Suprapubic skin (tissue), 4 donors: ENCODE measurements around the gene RGCC. TPM values are rescaled to one million over a fixed set of nuclear protein-coding genes. Genes with fewer than 3 reads are reported as not detected.
"Not testable (repeated sequence)": the region's sequence is repeated elsewhere in the genome, so short reads cannot be mapped to it uniquely, and the experiment has no call there.

ENCODE experiments used
- DNase-seq, 2 donors: peaks; one replicate each; pipeline ENCODE4 v3.0.0-alpha.2; 2019; ENCODE audit warnings: low spot score in 2 of 2
- H3K27ac ChIP-seq: fragments of 200-600 bp; sonication (generic); one replicate; pipeline ENCODE4 v1.5.1; 2019
- H3K27me3 ChIP-seq: fragments of 200-600 bp; sonication (generic); one replicate; pipeline ENCODE4 v1.5.1; 2019
- H3K36me3 ChIP-seq: fragments of 200-600 bp; sonication (generic); one replicate; pipeline ENCODE4 v1.5.1; 2019
- H3K4me1 ChIP-seq: fragments of 200-600 bp; sonication (generic); one replicate; pipeline ENCODE4 v1.5.1; 2019
- H3K4me3 ChIP-seq: fragments of 200-600 bp; sonication (generic); one replicate; pipeline ENCODE4 v1.5.1; 2019; ENCODE audit warnings: mild to moderate bottlenecking
- H3K9me3 ChIP-seq: fragments of 200-600 bp; sonication (generic); one replicate; pipeline ENCODE4 v1.5.1; 2019
- CTCF ChIP-seq, 2 donors: fragments of 200-600 bp in 1 of 2; fragments of 450-650 bp in 1 of 2; sonication (generic) in 1 of 2; IDR thresholded peaks; one replicate each; pipeline ENCODE4 v1.5.1; 2016 to 2019; ENCODE audit warnings: antibody characterized with exemption in 2 of 2, mild to moderate bottlenecking in 1 of 2, moderate library complexity in 1 of 2
- EP300 ChIP-seq: sonication (generic); formaldehyde crosslinking; IDR thresholded peaks from one replicate; pipeline ENCODE4 v1.6.1; 2017; ENCODE audit warnings: antibody characterized with exemption
- POLR2A ChIP-seq, 2 donors: fragments of 450-650 bp; IDR thresholded peaks; one replicate each; pipeline ENCODE4 v1.6.1; 2017; ENCODE audit warnings: antibody characterized with exemption in 2 of 2, mild to moderate bottlenecking in 2 of 2, moderate library complexity in 2 of 2
- POLR2AphosphoS5 ChIP-seq, 3 donors: sonication (generic); formaldehyde crosslinking; IDR thresholded peaks; one replicate each; pipeline ENCODE4 v1.6.1; 2017; ENCODE audit warnings: antibody characterized with exemption in 3 of 3
- WGBS: methylation state at CpG from one replicate; pipeline ENCODE4 v1.1.5; 2018; 5-methylcytosine and 5-hydroxymethylcytosine counted together
- total RNA-seq, 4 donors: library from RNA; depleted of rRNA; stranded (reverse); fragments of >200 nt; gene quantifications; one replicate each; pipeline ENCODE4 v1.1.0, GENCODE V29; 2016

The RGCC gene
- total RNA-seq, 4 donors from 2014 or later = 65.5 to 145 (median 85.7) TPM

GRCh38 chr13:41419206-41419605 lies 38.1 kb upstream of the RGCC start:
- TF ChIP-seq POLR2AphosphoS5 (IDR thresholded peaks at IDR 0.05) = no peak
- TF ChIP-seq POLR2A (IDR thresholded peaks at IDR 0.05) = no peak
- no peak for TF ChIP-seq EP300
- TF ChIP-seq CTCF (IDR thresholded peaks at IDR 0.05) = no peak
- no peak for DNase-seq
- Histone ChIP-seq H3K27ac (no peak overlapping the region), H3K4me1 (no peaks in the 10 kb centered on the region), H3K27me3 (no peaks in the 10 kb centered on the region), H3K36me3 (no peaks in the 10 kb centered on the region), H3K9me3 (no peaks in the 10 kb centered on the region), H3K4me3 (no peak overlapping the region)
- WGBS = 31% methylated on average over 1 of the region's 1 CpG

- no peaks in the 10 kb centered on the region for H3K4me1 ChIP-seq
- no peaks in the 10 kb centered on the region for H3K36me3 ChIP-seq
- H3K27ac ChIP-seq = no peak overlapping the region
- H3K4me3 ChIP-seq = no peak overlapping the region
- TF ChIP-seq POLR2AphosphoS5 (IDR thresholded peaks at IDR 0.05) (no peak), POLR2A (IDR thresholded peaks at IDR 0.05) (no peak), EP300 (no peak), CTCF (IDR thresholded peaks at IDR 0.05) (no peak)
- WGBS = 83% methylated on average over 4 of the region's 4 CpGs
- H3K9me3 ChIP-seq = no peaks in the 10 kb centered on the region
- H3K27me3 ChIP-seq = no peaks in the 10 kb centered on the region
- no peak for DNase-seq
Observed at GRCh38 chr13:41420146-41420545, 37.2 kb upstream of the RGCC start.

GRCh38 chr13:41421330-41421729 lies 36.0 kb upstream of the RGCC start:
- not testable (repeated sequence) for H3K4me3 ChIP-seq, H3K27me3 ChIP-seq, H3K27ac ChIP-seq, DNase-seq, H3K36me3 ChIP-seq, H3K4me1 ChIP-seq, H3K9me3 ChIP-seq
- WGBS = 84% methylated on average over 5 of the region's 6 CpGs

GRCh38 chr13:41421983-41422382 lies 35.4 kb upstream of the RGCC start:
- not testable (repeated sequence) for H3K36me3 ChIP-seq, H3K4me1 ChIP-seq, H3K4me3 ChIP-seq, H3K27ac ChIP-seq, H3K27me3 ChIP-seq, H3K9me3 ChIP-seq, DNase-seq
- 47% methylated on average over 7 of the region's 7 CpGs for WGBS

- not testable (repeated sequence) for H3K4me1 ChIP-seq, DNase-seq, H3K36me3 ChIP-seq, H3K4me3 ChIP-seq, H3K27ac ChIP-seq, H3K9me3 ChIP-seq
- H3K27me3 ChIP-seq = peaks cover 11% of the 10 kb centered on the region
- WGBS = 92% methylated on average over 11 of the region's 13 CpGs
Observed at GRCh38 chr13:41423259-41423658, 34.1 kb upstream of the RGCC start.

GRCh38 chr13:41424675-41425074 lies 32.7 kb upstream of the RGCC start:
- 96% methylated on average over 6 of the region's 6 CpGs for WGBS

GRCh38 chr13:41426047-41426446 lies 31.3 kb upstream of the RGCC start:
- WGBS = 83% methylated on average over 22 of the region's 22 CpGs
- TF ChIP-seq CTCF (IDR thresholded peaks at IDR 0.05) (no peak), POLR2A (IDR thresholded peaks at IDR 0.05) (no peak), POLR2AphosphoS5 (IDR thresholded peaks at IDR 0.05) (no peak), EP300 (no peak)
- H3K27ac ChIP-seq = no peak overlapping the region

More at GRCh38 chr13:41424675-41425074, 32.7 kb upstream of the RGCC start:
- H3K36me3 ChIP-seq, DNase-seq, H3K27ac ChIP-seq, H3K9me3 ChIP-seq, H3K4me1 ChIP-seq, H3K4me3 ChIP-seq: not testable (repeated sequence)
- H3K27me3 ChIP-seq = peaks cover 13% of the 10 kb centered on the region

More at GRCh38 chr13:41426047-41426446, 31.3 kb upstream of the RGCC start:
- Histone ChIP-seq H3K27me3 (peaks cover 13% of the 10 kb centered on the region), H3K9me3 (no peaks in the 10 kb centered on the region), H3K4me3 (no peak overlapping the region), H3K36me3 (no peaks in the 10 kb centered on the region), H3K4me1 (peaks cover 8% of the 10 kb centered on the region)
- no peak for DNase-seq
